Sigmoid colon (tissue), 7 donors: ENCODE measurements around the gene PCBP3. TPM values are rescaled to one million over a fixed set of nuclear protein-coding genes. Genes with fewer than 3 reads are reported as not detected.
A peak's percentile ranks its signal among the peaks of the same experiment; 100 is the strongest.

Experiments
- DNase-seq: peaks from one replicate; pipeline ENCODE4 v3.0.0-alpha.2; 2019
- H3K27ac ChIP-seq, 4 donors: fragments of 200-600 bp; sonication (generic); one replicate each; pipeline ENCODE4 v1.5.1; 2016 to 2019; ENCODE audit warnings: mild to moderate bottlenecking in 1 of 4
- H3K27me3 ChIP-seq, 3 donors: fragments of 200-600 bp; sonication (generic); one replicate each; pipeline ENCODE4 v1.5.1; 2019; ENCODE audit warnings: mild to moderate bottlenecking in 1 of 3
- H3K36me3 ChIP-seq, 4 donors: fragments of 200-600 bp; sonication (generic); one replicate each; pipeline ENCODE4 v1.5.1; 2016 to 2019
- H3K4me1 ChIP-seq, 4 donors: fragments of 200-600 bp; sonication (generic); one replicate each; pipeline ENCODE4 v1.5.1; 2017 to 2019
- H3K4me3 ChIP-seq, 4 donors: fragments of 200-600 bp; sonication (generic); one replicate each; pipeline ENCODE4 v1.5.1; 2017 to 2019; ENCODE audit warnings: mild to moderate bottlenecking in 2 of 4, moderate library complexity in 1 of 4
- H3K9me3 ChIP-seq, 4 donors: fragments of 200-600 bp in 3 of 4; sonication (generic) in 3 of 4; one replicate each; pipeline versions ENCODE4 v1.5.1 to v1.6.1; 2013 to 2019
- EP300 ChIP-seq, 4 donors: sonication (generic); formaldehyde crosslinking; IDR thresholded peaks; one replicate each; pipeline ENCODE4 v1.6.1; 2017; ENCODE audit warnings: antibody characterized with exemption in 4 of 4
- POLR2A ChIP-seq, 2 donors: fragments of 450-650 bp; IDR thresholded peaks; one replicate each; pipeline ENCODE4 v1.6.1; 2016; ENCODE audit warnings: antibody characterized with exemption in 2 of 2, mild to moderate bottlenecking in 2 of 2, moderate library complexity in 2 of 2
- POLR2AphosphoS5 ChIP-seq, 4 donors: sonication (generic); formaldehyde crosslinking; IDR thresholded peaks; one replicate each; pipeline ENCODE4 v1.6.1; 2017; ENCODE audit warnings: antibody characterized with exemption in 4 of 4
- WGBS, 2 donors: extraction: QIAGEN DNeasy Blood & Tissue Kit; methylation state at CpG; one replicate each; pipeline ENCODE4 v1.1.7; 2013; 5-methylcytosine and 5-hydroxymethylcytosine counted together
- intact Hi-C: fragments of 100-400 bp; cut with DNase I; formaldehyde crosslinking; loops from one replicate; pipeline ENCODE4 v1.15.1; 2023
- polyA plus RNA-seq, 3 donors: library from polyadenylated mRNA; stranded (reverse); fragments of 200-250 nt; gene quantifications; one replicate each; pipeline ENCODE4 v1.2.3, GENCODE V29; 2013
- total RNA-seq, 4 donors: library from RNA; depleted of rRNA; stranded (reverse); fragments of >200 nt; gene quantifications; one replicate each; pipeline ENCODE4 v1.1.0, GENCODE V29; 2016
- TF ChIP-seq, protein P1 (sequence below), 4 experiments: fragments of 450-650 bp in 3 of 4; fragments of 200-600 bp in 1 of 4; IDR thresholded peaks; one replicate each; pipeline ENCODE4 v1.5.1; 2016 to 2019; ENCODE audit warnings: antibody characterized with exemption in 4 of 4, mild to moderate bottlenecking in 3 of 4, moderate library complexity in 2 of 4
- donor health status: healthy with polysubstance abuse.
- donor health status: Bipolar disorder and iron deficiency.
- donor health status: healthy.

The PCBP3 gene
- total and polyA plus RNA-seq, 7 donors: 1.2 to 21.3 (median 8.2) TPM

GRCh38 chr21:45863267-45863666 is 219.7 kb downstream of the PCBP3 start:
- no peaks in the 10 kb centered on the region for H3K27me3 ChIP-seq
- H3K27ac ChIP-seq: no peak overlapping the region
- no peaks in the 10 kb centered on the region for H3K4me1 ChIP-seq
- no peak for DNase-seq
- 94% methylated on average over 18 of the region's 18 CpGs for WGBS, 2 donors
- no peaks in the 10 kb centered on the region for H3K9me3 ChIP-seq
- intact Hi-C loops: no loop called here
- no peaks in the 10 kb centered on the region for H3K36me3 ChIP-seq
- no peak overlapping the region for H3K4me3 ChIP-seq
- TF ChIP-seq, protein P1, sequence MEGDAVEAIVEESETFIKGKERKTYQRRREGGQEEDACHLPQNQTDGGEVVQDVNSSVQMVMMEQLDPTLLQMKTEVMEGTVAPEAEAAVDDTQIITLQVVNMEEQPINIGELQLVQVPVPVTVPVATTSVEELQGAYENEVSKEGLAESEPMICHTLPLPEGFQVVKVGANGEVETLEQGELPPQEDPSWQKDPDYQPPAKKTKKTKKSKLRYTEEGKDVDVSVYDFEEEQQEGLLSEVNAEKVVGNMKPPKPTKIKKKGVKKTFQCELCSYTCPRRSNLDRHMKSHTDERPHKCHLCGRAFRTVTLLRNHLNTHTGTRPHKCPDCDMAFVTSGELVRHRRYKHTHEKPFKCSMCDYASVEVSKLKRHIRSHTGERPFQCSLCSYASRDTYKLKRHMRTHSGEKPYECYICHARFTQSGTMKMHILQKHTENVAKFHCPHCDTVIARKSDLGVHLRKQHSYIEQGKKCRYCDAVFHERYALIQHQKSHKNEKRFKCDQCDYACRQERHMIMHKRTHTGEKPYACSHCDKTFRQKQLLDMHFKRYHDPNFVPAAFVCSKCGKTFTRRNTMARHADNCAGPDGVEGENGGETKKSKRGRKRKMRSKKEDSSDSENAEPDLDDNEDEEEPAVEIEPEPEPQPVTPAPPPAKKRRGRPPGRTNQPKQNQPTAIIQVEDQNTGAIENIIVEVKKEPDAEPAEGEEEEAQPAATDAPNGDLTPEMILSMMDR (IDR thresholded peaks at IDR 0.05): no peak
- no peak for TF ChIP-seq POLR2AphosphoS5 (IDR thresholded peaks at IDR 0.05)
- TF ChIP-seq EP300 (IDR thresholded peaks at IDR 0.05): no peak
- TF ChIP-seq POLR2A (IDR thresholded peaks at IDR 0.05): no peak

GRCh38 chr21:45863751-45864150 is 220.2 kb downstream of the PCBP3 start:
- intact Hi-C loops: no loop called here
- no peak for DNase-seq

GRCh38 chr21:45864436-45864835 is 220.9 kb downstream of the PCBP3 start:
- DNase-seq: no peak
- Histone ChIP-seq H3K4me1 (no peaks in the 10 kb centered on the region), H3K4me3 (no peak overlapping the region), H3K36me3 (no peaks in the 10 kb centered on the region), H3K9me3 (no peaks in the 10 kb centered on the region), H3K27ac (no peak overlapping the region), H3K27me3 (no peaks in the 10 kb centered on the region)
- TF ChIP-seq POLR2AphosphoS5 (IDR thresholded peaks at IDR 0.05): no peak
- TF ChIP-seq POLR2A (IDR thresholded peaks at IDR 0.05): no peak
- no peak for TF ChIP-seq EP300 (IDR thresholded peaks at IDR 0.05)
- TF ChIP-seq, protein P1 (IDR thresholded peaks at IDR 0.05): no peak
- intact Hi-C loops: no loop called here
- WGBS, 2 donors: 67 to 70% methylated on average over 5 of the region's 5 CpGs

More at GRCh38 chr21:45863751-45864150, 220.2 kb downstream of the PCBP3 start:
- 85 to 90% methylated on average over 19 of the region's 19 CpGs for WGBS, 2 donors
- Histone ChIP-seq H3K27me3 (no peaks in the 10 kb centered on the region), H3K36me3 (no peaks in the 10 kb centered on the region), H3K27ac (no peak overlapping the region), H3K4me3 (no peak overlapping the region), H3K9me3 (no peaks in the 10 kb centered on the region), H3K4me1 (no peaks in the 10 kb centered on the region)
- TF ChIP-seq EP300 (IDR thresholded peaks at IDR 0.05) (no peak), POLR2A (IDR thresholded peaks at IDR 0.05) (no peak)
- TF ChIP-seq, protein P1 (IDR thresholded peaks at IDR 0.05): no peak

DNA sequence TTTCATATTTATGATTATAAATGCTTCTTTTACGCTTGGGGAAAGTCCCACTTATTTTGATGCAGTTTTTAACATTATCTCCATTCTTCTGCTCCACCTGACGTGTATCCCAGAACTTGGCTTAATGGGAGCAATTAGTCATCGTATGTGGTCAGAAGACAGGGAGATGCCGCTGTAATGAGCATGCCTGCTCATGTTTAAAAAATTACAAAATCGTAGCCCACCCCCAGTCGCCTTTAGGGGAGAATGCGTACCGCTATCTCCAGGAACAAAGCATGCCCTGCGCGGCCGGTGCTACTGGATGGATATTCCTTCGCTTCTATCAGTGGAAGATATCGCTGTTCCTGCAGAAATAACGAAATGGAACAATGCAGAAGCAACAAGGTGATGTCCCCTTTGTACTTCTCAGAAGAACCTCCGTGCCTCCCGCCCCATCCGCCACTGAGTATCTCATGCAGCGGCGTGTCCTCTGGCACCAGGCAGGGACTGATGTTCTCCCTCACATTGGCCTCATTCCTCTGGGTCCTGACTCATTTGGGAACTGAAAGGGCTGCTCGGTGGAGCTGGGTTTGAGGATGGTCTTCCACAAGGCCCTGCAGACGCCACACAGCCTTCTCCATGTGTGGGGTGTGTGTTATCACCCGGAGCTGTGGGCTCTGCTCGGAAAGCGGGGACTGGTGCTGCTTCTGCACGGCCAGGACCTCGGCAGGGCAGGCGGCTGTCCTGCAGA is 221.7 kb downstream of the PCBP3 start:
- WGBS, 2 donors: 92 to 95% methylated on average over 27 of the region's 27 CpGs
- H3K27me3 ChIP-seq: no peaks in the 10 kb centered on the region
- H3K4me1 ChIP-seq: no peaks in the 10 kb centered on the region
- intact Hi-C loops: no loop called here
- TF ChIP-seq POLR2AphosphoS5 (IDR thresholded peaks at IDR 0.05) (no peak), EP300 (IDR thresholded peaks at IDR 0.05) (no peak), POLR2A (IDR thresholded peaks at IDR 0.05) (no peak)
- TF ChIP-seq, protein P1 (IDR thresholded peaks at IDR 0.05): no peak
- DNase-seq: no peak
- H3K27ac ChIP-seq: no peak overlapping the region
- H3K4me3 ChIP-seq: no peak overlapping the region
- no peaks in the 10 kb centered on the region for H3K9me3 ChIP-seq
- no peaks in the 10 kb centered on the region for H3K36me3 ChIP-seq

GRCh38 chr21:45866551-45866950 is 223.0 kb downstream of the PCBP3 start:
- no peaks in the 10 kb centered on the region for H3K36me3 ChIP-seq
- 70 to 71% methylated on average over 11 of the region's 11 CpGs for WGBS, 2 donors
- intact Hi-C loops: no loop called here
- TF ChIP-seq EP300 (IDR thresholded peaks at IDR 0.05) (no peak), POLR2A (IDR thresholded peaks at IDR 0.05) (no peak), POLR2AphosphoS5 (IDR thresholded peaks at IDR 0.05) (no peak)
- TF ChIP-seq, protein P1 (IDR thresholded peaks at IDR 0.05): no peak
- no peaks in the 10 kb centered on the region for H3K4me1 ChIP-seq
- no peak overlapping the region for H3K27ac ChIP-seq
- H3K9me3 ChIP-seq: no peaks in the 10 kb centered on the region
- peak; percentile 47 for DNase-seq
- no peak overlapping the region for H3K4me3 ChIP-seq
- H3K27me3 ChIP-seq: no peaks in the 10 kb centered on the region
